Subcutaneous abdominal adipose tissue (tissue), 5 donors: ENCODE results near the gene CPM.
"Not testable (repeated sequence)": the region's sequence is repeated elsewhere in the genome, so short reads cannot be mapped to it uniquely, and the experiment has no call there.

Experiments
- H3K27ac ChIP-seq: one replicate; pipeline ENCODE4 v1.7.0; 2013; ENCODE audit warnings: low read depth, mild to moderate bottlenecking, inconsistent platforms, low read length, moderate library complexity
- H3K27me3 ChIP-seq, 5 donors: one replicate each; pipeline ENCODE4 v1.7.0; 2013; ENCODE audit warnings: low read length in 5 of 5, inconsistent platforms in 1 of 5; ENCODE audit not compliant: control insufficient read depth in 5 of 5, insufficient read depth in 4 of 5
- H3K36me3 ChIP-seq, 5 donors: one replicate each; pipeline ENCODE4 v1.7.0; 2013; ENCODE audit warnings: low read length in 5 of 5; ENCODE audit not compliant: control insufficient read depth in 5 of 5, insufficient read depth in 5 of 5
- H3K4me1 ChIP-seq, 5 donors: one replicate each; pipeline ENCODE4 v1.7.0; 2013; ENCODE audit warnings: low read length in 5 of 5, mild to moderate bottlenecking in 3 of 5, moderate library complexity in 1 of 5; ENCODE audit not compliant: control insufficient read depth in 5 of 5, insufficient read depth in 5 of 5
- H3K4me3 ChIP-seq, 5 donors: one replicate each; pipeline ENCODE4 v1.7.0; 2013; ENCODE audit warnings: low read length in 5 of 5, low read depth in 1 of 5
- H3K9ac ChIP-seq, 5 donors: one replicate each; pipeline ENCODE4 v1.7.0; 2013; ENCODE audit warnings: low read length in 5 of 5, mild to moderate bottlenecking in 4 of 5, moderate library complexity in 3 of 5
- H3K9me3 ChIP-seq, 5 donors: one replicate each; pipeline ENCODE4 v1.7.0; 2013; ENCODE audit warnings: low read length in 5 of 5; ENCODE audit not compliant: control insufficient read depth in 5 of 5
- donor health status: healthy.
- donor health status: healthy.
- donor health status: healthy.
- donor health status: healthy.
- donor health status: healthy.

Gene CPM

GRCh38 chr12:68871921-68872320, 61.0 kb downstream of the CPM start:
- no peaks in the 10 kb centered on the region for H3K9me3 ChIP-seq
- no peak overlapping the region for H3K4me3 ChIP-seq
- no peak overlapping the region for H3K27ac ChIP-seq
- H3K9ac ChIP-seq, result no peak overlapping the region
- H3K4me1 ChIP-seq, result peaks cover 0 to 10% (median 9%) of the 10 kb centered on the region in 5 donors
- H3K36me3 ChIP-seq, result peaks cover 24 to 62% (median 52%) of the 10 kb centered on the region in 5 donors
- H3K27me3 ChIP-seq, result no peaks in the 10 kb centered on the region

- H3K9ac ChIP-seq, result no peak overlapping the region
- no peaks in the 10 kb centered on the region for H3K9me3 ChIP-seq
- peaks cover 0 to 5% (median 3%) of the 10 kb centered on the region in 5 donors for H3K4me1 ChIP-seq
- H3K27me3 ChIP-seq, result no peaks in the 10 kb centered on the region
- no peak overlapping the region for H3K4me3 ChIP-seq
- no peak overlapping the region for H3K27ac ChIP-seq
- peaks cover 29 to 68% (median 57%) of the 10 kb centered on the region in 5 donors for H3K36me3 ChIP-seq
Measured at GRCh38 chr12:68871396-68871795, 61.6 kb downstream of the CPM start.

- Histone ChIP-seq H3K4me3 (no peak overlapping the region), H3K9me3 (no peaks in the 10 kb centered on the region), H3K9ac (no peak overlapping the region), H3K4me1 (no peaks in the 10 kb centered on the region), H3K36me3 (peaks cover 33 to 77% (median 66%) of the 10 kb centered on the region in 5 donors), H3K27ac (no peak overlapping the region), H3K27me3 (no peaks in the 10 kb centered on the region)
Measured at GRCh38 chr12:68870443-68870842, 62.5 kb downstream of the CPM start.

GRCh38 chr12:68870011-68870410, 63.0 kb downstream of the CPM start:
- no peak overlapping the region for H3K9ac ChIP-seq
- no peaks in the 10 kb centered on the region for H3K9me3 ChIP-seq
- no peaks in the 10 kb centered on the region for H3K4me1 ChIP-seq
- no peak overlapping the region for H3K27ac ChIP-seq
- H3K36me3 ChIP-seq, result peaks cover 35 to 81% (median 70%) of the 10 kb centered on the region in 5 donors
- no peaks in the 10 kb centered on the region for H3K27me3 ChIP-seq
- H3K4me3 ChIP-seq, result no peak overlapping the region

- Histone ChIP-seq H3K36me3 (peaks cover 33 to 79% (median 75%) of the 10 kb centered on the region in 5 donors), H3K27me3 (no peaks in the 10 kb centered on the region), H3K4me1 (no peaks in the 10 kb centered on the region), H3K4me3 (no peak overlapping the region), H3K9me3 (no peaks in the 10 kb centered on the region), H3K27ac (peak overlapping the region; percentile 38), H3K9ac (no peak overlapping the region)
Measured at GRCh38 chr12:68868043-68868790, 64.8 kb downstream of the CPM start.

- Histone ChIP-seq H3K9ac (no peak overlapping the region), H3K27ac (peak overlapping the region; percentile 38), H3K9me3 (no peaks in the 10 kb centered on the region), H3K27me3 (no peaks in the 10 kb centered on the region), H3K4me1 (no peaks in the 10 kb centered on the region), H3K4me3 (no peak overlapping the region), H3K36me3 (peaks cover 29 to 83% (median 75%) of the 10 kb centered on the region in 5 donors)
Measured at GRCh38 chr12:68867606-68868005, 65.4 kb downstream of the CPM start.

- H3K4me1 ChIP-seq, result no peaks in the 10 kb centered on the region
- peaks cover 29 to 80% (median 75%) of the 10 kb centered on the region in 5 donors for H3K36me3 ChIP-seq
- no peak overlapping the region for H3K9ac ChIP-seq
- peak overlapping the region; percentile 38 for H3K27ac ChIP-seq
- H3K27me3 ChIP-seq, result no peaks in the 10 kb centered on the region
- no peaks in the 10 kb centered on the region for H3K9me3 ChIP-seq
- no peak overlapping the region for H3K4me3 ChIP-seq
Measured at GRCh38 chr12:68866950-68867349, 66.0 kb downstream of the CPM start.

- no peak overlapping the region for H3K27ac ChIP-seq
- no peak overlapping the region for H3K9ac ChIP-seq
- H3K27me3 ChIP-seq, result no peaks in the 10 kb centered on the region
- H3K36me3 ChIP-seq, result peaks cover 32 to 76% (median 63%) of the 10 kb centered on the region in 5 donors
- H3K9me3 ChIP-seq, result no peaks in the 10 kb centered on the region
- no peaks in the 10 kb centered on the region for H3K4me1 ChIP-seq
- no peak overlapping the region for H3K4me3 ChIP-seq
Measured at GRCh38 chr12:68865399-68866164, 67.4 kb downstream of the CPM start.

GRCh38 chr12:68864604-68865003, 68.4 kb downstream of the CPM start:
- Histone ChIP-seq H3K4me1 (no peaks in the 10 kb centered on the region), H3K27me3 (no peaks in the 10 kb centered on the region), H3K9me3 (no peaks in the 10 kb centered on the region), H3K36me3 (peaks cover 35 to 66% (median 54%) of the 10 kb centered on the region in 5 donors), H3K27ac (no peak overlapping the region), H3K9ac (no peak overlapping the region), H3K4me3 (no peak overlapping the region)

GRCh38 chr12:68863886-68864454, 69.0 kb downstream of the CPM start:
- H3K4me3 ChIP-seq, result peak overlapping the region in 1 of 5 donors; percentile 36
- H3K9ac ChIP-seq, H3K9me3 ChIP-seq, H3K27me3 ChIP-seq, H3K4me1 ChIP-seq, H3K27ac ChIP-seq: not testable (repeated sequence)
- H3K36me3 ChIP-seq, result peaks cover 29 to 65% (median 48%) of the 10 kb centered on the region in 5 donors
